Pons (tissue), 1 donor: ENCODE data around the gene TPRA1.

Experiments
- DNase-seq: peaks from one replicate; pipeline ENCODE4 v3.0.0-alpha.2; 2016; ENCODE audit warnings: low spot score

The TPRA1 gene

GRCh38 chr3:127590593-127591465 is at the start of gene TPRA1:
TPRA1 (minus strand) TSS chr3:127590733; CDS start chr3:127580146, 10,587 bp downstream.
- peak; percentile 99 for DNase-seq

DNA sequence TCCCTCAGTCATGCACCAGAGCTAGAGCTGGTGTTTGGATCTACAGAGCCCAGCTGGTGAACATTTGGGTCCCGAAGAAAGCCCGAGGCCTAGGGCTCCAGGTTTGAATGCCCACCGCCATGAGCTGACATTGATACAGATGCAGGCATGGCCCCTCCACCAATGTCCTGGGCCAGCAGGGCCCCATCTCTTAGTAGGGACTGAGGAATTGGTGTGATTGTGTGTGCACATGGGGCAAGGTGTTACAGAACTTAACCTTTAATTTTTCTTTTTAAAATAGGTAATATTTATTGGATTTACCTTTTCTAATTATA is 49.5 kb upstream of the TPRA1 start:
- DNase-seq, result no peak

GRCh38 chr3:127639173-127640041 is 48.9 kb upstream of the TPRA1 start:
- peak; percentile 48 for DNase-seq

GRCh38 chr3:127637971-127638370 is 47.4 kb upstream of the TPRA1 start:
- DNase-seq, result no peak

DNA sequence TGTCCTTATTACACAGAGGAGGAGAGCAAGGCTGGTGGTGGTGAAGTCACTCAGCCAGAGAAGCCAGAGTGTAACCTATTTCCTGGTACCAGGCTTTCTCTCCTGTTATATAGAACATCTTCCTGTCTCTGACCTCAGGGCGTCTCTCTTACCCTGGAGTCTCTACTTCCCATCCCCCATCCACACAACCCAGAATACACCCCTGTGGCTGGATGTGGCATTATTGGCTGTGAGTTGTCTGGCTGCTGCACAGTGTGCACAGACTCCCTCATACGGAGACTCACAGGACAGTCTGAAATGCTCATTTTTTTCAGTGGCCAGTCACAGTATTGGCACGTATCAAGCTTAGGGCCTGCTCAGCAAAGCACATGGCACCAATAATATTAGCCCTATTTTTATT is 47.0 kb upstream of the TPRA1 start:
- DNase-seq, result no peak

DNA sequence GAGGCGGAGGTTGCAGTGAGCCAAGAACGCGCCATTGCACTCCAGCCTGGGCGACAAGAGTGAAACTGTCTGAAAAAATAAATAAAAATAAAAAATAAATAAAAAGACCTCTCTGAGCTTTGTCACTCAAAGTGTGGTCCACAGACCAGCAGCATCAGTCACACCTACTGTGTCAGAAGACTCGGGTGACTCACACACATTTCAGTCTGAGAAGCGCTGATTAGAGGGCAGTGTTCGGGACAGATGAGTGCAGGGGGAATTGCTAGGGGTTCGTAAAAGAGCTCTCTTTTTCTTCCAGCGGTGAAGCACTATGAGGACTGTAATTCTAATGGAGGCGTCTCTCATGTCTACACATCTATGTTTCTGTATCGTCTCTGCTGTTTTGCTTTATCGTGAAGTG is 44.1 kb upstream of the TPRA1 start:
- no peak for DNase-seq

- no peak for DNase-seq
Measured at GRCh38 chr3:127632035-127632820, 41.7 kb upstream of the TPRA1 start.

- no peak for DNase-seq
Measured at GRCh38 chr3:127630811-127631714, 40.5 kb upstream of the TPRA1 start.

GRCh38 chr3:127629467-127630403 is 39.2 kb upstream of the TPRA1 start:
- no peak for DNase-seq

DNA sequence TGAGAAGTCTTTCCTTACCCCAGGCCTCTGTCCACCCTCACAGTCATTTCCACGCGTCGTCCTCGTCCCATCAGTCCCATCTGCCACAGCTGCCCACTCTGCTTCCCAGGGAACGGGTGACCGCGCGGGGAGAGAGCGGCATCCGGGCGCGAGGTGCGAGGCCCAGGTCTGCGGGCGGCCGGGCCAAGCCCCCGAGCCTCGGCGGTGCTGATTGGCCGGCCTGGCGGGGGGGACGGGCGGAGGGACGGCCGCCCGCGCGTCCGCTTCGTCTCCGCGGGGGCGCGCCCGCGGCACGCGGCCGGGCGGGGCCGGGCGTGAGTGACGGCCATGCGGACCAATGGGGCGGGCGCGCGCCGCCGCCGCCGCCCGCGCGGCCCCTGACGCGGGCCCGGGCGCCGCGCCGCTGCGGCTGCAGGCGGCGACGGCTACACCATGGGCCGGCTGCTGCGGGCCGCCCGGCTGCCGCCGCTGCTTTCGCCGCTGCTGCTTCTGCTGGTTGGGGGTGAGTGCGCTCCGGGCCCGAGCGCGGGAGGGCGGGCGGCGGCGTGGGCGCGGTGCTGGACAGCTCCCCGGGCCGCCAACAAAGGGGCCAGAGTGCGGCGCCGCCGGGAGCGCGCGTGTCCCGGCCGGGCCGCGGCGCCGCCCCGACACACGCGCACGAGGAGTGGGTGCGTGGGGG is 38.4 kb upstream of the TPRA1 start, which contains the start of gene PODXL2:
Gene PODXL2 (plus strand): TSS at position 398 of the 679 bp plus-strand sequence. CDS start 35 bp downstream, at position 433.
- DNase-seq, result peak; percentile 33

DNA sequence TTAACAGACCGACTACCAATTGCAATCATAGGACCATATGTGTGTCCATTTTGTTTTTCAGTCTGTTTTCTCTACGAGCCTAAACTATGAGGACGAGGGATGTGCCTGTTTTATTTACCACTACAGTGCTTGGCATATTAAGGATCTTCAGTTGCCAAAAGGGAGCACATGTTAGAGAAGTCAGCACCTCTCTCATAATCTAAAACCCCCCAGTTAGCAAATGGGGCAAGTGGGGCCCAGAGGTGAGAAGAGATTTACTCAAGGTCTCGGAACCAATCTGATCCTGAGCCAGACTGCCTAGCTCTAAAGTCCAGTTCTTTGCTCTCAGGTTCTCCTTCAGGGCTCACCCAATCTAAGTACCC is 37.9 kb upstream of the TPRA1 start:
- DNase-seq, result no peak

GRCh38 chr3:127625821-127626220 is 35.3 kb upstream of the TPRA1 start:
- DNase-seq, result no peak

GRCh38 chr3:127624063-127624462 is 33.5 kb upstream of the TPRA1 start:
- DNase-seq, result no peak

GRCh38 chr3:127622772-127623576 is 32.4 kb upstream of the TPRA1 start:
- DNase-seq, result no peak

- no peak for DNase-seq
Measured at GRCh38 chr3:127622031-127622430, 31.5 kb upstream of the TPRA1 start.

GRCh38 chr3:127620637-127621375 is 30.3 kb upstream of the TPRA1 start:
- DNase-seq, result no peak

GRCh38 chr3:127618891-127619290 is 28.4 kb upstream of the TPRA1 start:
- no peak for DNase-seq
